ENCODE data around the gene MYBPC3. TPM values are rescaled to one million over a fixed set of nuclear protein-coding genes. Genes with fewer than 3 reads are reported as not detected.

MYBPC3 gene
- total and polyA plus RNA-seq, 2 donors (not counting 3 experiments of a cell fraction or from before 2014, with no cell fraction given): not detected

DNA sequence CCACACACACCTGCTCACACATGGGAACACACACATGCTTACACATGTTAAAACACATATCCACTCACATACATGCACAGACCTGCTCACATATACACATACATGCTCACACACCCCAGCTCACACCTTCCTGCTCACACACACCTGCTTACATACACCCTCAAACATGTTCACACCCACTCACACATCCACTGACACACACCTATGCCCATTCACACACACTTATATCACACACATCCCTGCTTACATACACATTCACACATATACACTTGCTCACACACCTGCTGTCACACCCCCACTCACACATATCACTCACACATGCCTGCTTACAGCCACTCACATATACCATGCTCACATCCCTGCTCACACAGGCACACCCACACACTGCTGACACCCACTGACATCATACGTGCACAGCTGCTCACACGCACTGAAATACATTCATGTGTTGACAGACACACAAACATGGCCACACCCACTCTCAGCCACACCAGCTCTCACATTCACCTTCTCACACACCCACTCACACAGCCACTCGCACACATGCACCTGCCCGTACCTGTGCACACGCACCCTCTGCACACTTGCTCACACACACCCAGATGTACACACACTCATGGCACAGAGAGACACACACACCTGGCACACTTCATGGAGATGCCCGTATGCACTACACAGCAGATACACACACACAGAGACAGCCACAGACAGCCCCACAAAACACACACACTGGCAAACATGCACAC, 5.7 kb upstream of the MYBPC3 start:
- no peak for TF ChIP-seq POLR2AphosphoS5 (IDR thresholded peaks at IDR 0.05; ENCODE audit: insufficient read depth, low read depth, low read length)
- TF ChIP-seq, protein P1, sequence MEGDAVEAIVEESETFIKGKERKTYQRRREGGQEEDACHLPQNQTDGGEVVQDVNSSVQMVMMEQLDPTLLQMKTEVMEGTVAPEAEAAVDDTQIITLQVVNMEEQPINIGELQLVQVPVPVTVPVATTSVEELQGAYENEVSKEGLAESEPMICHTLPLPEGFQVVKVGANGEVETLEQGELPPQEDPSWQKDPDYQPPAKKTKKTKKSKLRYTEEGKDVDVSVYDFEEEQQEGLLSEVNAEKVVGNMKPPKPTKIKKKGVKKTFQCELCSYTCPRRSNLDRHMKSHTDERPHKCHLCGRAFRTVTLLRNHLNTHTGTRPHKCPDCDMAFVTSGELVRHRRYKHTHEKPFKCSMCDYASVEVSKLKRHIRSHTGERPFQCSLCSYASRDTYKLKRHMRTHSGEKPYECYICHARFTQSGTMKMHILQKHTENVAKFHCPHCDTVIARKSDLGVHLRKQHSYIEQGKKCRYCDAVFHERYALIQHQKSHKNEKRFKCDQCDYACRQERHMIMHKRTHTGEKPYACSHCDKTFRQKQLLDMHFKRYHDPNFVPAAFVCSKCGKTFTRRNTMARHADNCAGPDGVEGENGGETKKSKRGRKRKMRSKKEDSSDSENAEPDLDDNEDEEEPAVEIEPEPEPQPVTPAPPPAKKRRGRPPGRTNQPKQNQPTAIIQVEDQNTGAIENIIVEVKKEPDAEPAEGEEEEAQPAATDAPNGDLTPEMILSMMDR (IDR thresholded peaks at IDR 0.05; ENCODE audit: extremely low read depth in 1 of 2, insufficient read depth in 1 of 2, low read depth in 1 of 2, low read length in 2 of 2): no peak
- CTCF ChIA-PET: no interaction called here
- dilution Hi-C loops (cut with MboI; ENCODE audit: extremely low pct_ligation_motif_present, low sequenced_read_pairs): no loop called here

DNA sequence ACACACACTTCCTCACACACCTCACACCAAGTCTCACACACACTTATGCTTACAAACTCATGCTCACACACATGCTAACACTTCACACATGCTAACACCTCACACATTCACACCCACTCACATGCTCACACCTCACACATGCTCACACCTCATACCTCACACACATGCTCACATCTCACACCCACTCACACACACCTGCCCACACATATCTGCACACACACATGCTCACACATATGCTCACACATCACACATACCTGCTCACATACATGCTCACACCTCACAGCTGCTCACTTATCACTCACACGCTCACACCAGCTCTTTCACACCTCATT, 4.5 kb upstream of the MYBPC3 start:
- intact Hi-C loops (cut with micrococcal nuclease): no loop called here
- H3K4me1 ChIP-seq (ENCODE audit: control insufficient read depth, extremely low read depth, insufficient read depth, low read length): no peaks in the 10 kb centered on the region
- POLR2A ChIA-PET: no interaction called here
- TF ChIP-seq POLR2AphosphoS5 (IDR thresholded peaks at IDR 0.05; ENCODE audit: insufficient read depth, low read depth, low read length): no peak
- TF ChIP-seq, protein P1 (IDR thresholded peaks at IDR 0.05; ENCODE audit: extremely low read depth in 1 of 2, insufficient read depth in 1 of 2, low read depth in 1 of 2, low read length in 2 of 2): no peak
- no peak overlapping the region for H2AFZ ChIP-seq (ENCODE audit: low read depth, low read length)
- H3K36me3 ChIP-seq (ENCODE audit: control insufficient read depth in 2 of 2, extremely low read depth in 1 of 2, insufficient read depth in 2 of 2, low read length in 2 of 2): no peaks in the 10 kb centered on the region
- H3K27ac ChIP-seq (ENCODE audit: insufficient read depth, low read depth, low read length): no peak overlapping the region
- CTCF ChIA-PET: no interaction called here
- H3K9me1 ChIP-seq (replicated peaks; ENCODE audit: control insufficient read depth, extremely low read depth, insufficient read depth, low read length): no peaks in the 10 kb centered on the region
- BruUV-seq (replicated peaks): no TSS peak
- FAIRE-seq: no peak
- DNase-seq (ENCODE audit: low read depth, low spot score): no peak
- no peaks in the 10 kb centered on the region for H3K27me3 ChIP-seq (ENCODE audit: control insufficient read depth in 2 of 2, insufficient read depth in 2 of 2, low read length in 2 of 2)
- H3K4me2 ChIP-seq (ENCODE audit: insufficient read depth, low read length): no peak overlapping the region
- no peak overlapping the region for H3K4me3 ChIP-seq (replicated peaks in 1 of 3; ENCODE audit: insufficient read depth in 1 of 3, low read depth in 1 of 3, low read length in 3 of 3)
- dilution Hi-C loops (cut with MboI; ENCODE audit: extremely low pct_ligation_motif_present, low sequenced_read_pairs): no loop called here
- no peaks in the 10 kb centered on the region for H4K20me1 ChIP-seq (replicated peaks; ENCODE audit: control insufficient read depth, extremely low read depth, insufficient read depth, low read length)
- no peak overlapping the region for H3K9ac ChIP-seq (replicated peaks; ENCODE audit: extremely low read depth, insufficient read depth, low read length)
- H3K9me3 ChIP-seq (replicated peaks; ENCODE audit: control insufficient read depth, insufficient read depth, low read length): no peaks in the 10 kb centered on the region
- no peaks in the 10 kb centered on the region for H3K79me2 ChIP-seq (ENCODE audit: control insufficient read depth, insufficient read depth, low read length)

More for the DNA sequence above, 5.7 kb upstream of the MYBPC3 start:
- no peak overlapping the region for H3K9ac ChIP-seq (replicated peaks; ENCODE audit: extremely low read depth, insufficient read depth, low read length)
- POLR2A ChIA-PET: no interaction called here
- no peak overlapping the region for H2AFZ ChIP-seq (ENCODE audit: low read depth, low read length)
- H3K9me1 ChIP-seq (replicated peaks; ENCODE audit: control insufficient read depth, extremely low read depth, insufficient read depth, low read length): no peaks in the 10 kb centered on the region
- no peaks in the 10 kb centered on the region for H3K36me3 ChIP-seq (ENCODE audit: control insufficient read depth in 2 of 2, extremely low read depth in 1 of 2, insufficient read depth in 2 of 2, low read length in 2 of 2)
- no peaks in the 10 kb centered on the region for H3K79me2 ChIP-seq (ENCODE audit: control insufficient read depth, insufficient read depth, low read length)
- intact Hi-C loops (cut with micrococcal nuclease): no loop called here
- no peak for DNase-seq (ENCODE audit: low read depth, low spot score)
- no peak overlapping the region for H3K27ac ChIP-seq (ENCODE audit: insufficient read depth, low read depth, low read length)
- H3K4me2 ChIP-seq (ENCODE audit: insufficient read depth, low read length): no peak overlapping the region
- no peaks in the 10 kb centered on the region for H4K20me1 ChIP-seq (replicated peaks; ENCODE audit: control insufficient read depth, extremely low read depth, insufficient read depth, low read length)
- H3K4me3 ChIP-seq (replicated peaks in 1 of 3; ENCODE audit: insufficient read depth in 1 of 3, low read depth in 1 of 3, low read length in 3 of 3): no peak overlapping the region
- H3K4me1 ChIP-seq (ENCODE audit: control insufficient read depth, extremely low read depth, insufficient read depth, low read length): no peaks in the 10 kb centered on the region
- no TSS peak for BruUV-seq (replicated peaks)
- H3K9me3 ChIP-seq (replicated peaks; ENCODE audit: control insufficient read depth, insufficient read depth, low read length): no peaks in the 10 kb centered on the region
- FAIRE-seq: no peak
- H3K27me3 ChIP-seq (ENCODE audit: control insufficient read depth in 2 of 2, insufficient read depth in 2 of 2, low read length in 2 of 2): no peaks in the 10 kb centered on the region

All from endothelial cell of umbilical vein (primary cell).